ENCODE measurements around the gene PGPEP1. TPM values are rescaled to one million over a fixed set of nuclear protein-coding genes. Genes with fewer than 3 reads are reported as not detected.
A peak's percentile ranks its signal among the peaks of the same experiment; 100 is the strongest.

PGPEP1 gene
- polyA plus RNA-seq, 3 donors: 10.3 to 25.1 (median 10.3) TPM

DNA sequence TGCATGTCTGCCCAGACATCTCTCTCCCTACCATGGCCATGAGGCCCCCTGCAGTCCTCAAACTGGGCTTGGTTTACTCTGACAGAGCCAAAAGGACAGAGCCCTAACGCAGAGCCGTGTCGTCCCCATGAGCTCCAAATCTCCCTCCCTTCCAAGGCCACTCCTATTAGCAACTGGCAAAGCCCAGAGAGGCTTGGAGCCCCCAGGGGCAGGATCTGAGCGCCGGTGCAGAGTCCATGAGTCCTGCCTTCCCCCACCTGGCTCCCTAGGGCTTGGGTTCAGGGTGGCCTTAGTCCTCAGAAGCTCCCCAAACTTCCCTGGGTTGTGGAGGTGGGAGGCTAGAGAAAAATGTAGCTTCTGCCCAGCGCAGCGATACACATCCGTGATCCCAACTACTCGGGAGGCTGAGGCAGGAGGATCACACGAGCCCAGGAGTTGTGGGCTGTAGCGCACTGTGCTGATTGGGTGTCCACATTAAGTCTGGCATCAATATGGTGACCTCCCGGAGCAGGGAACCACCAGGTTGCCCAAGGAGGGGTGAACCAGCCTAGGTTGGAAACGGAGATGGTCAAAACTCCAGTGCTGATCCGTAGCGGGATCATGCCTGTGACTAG is 7.4 kb upstream of the PGPEP1 start:
- 92% methylated on average over 13 of the region's 15 CpGs for WGBS (ENCODE audit: insufficient coverage)
- Mint-ChIP-seq H3K9me3 (peaks cover 0 to 3% (median 0%) of the 10 kb centered on the region in 7 donors), H3K4me1 (peaks cover 22% of the 10 kb centered on the region), H3K4me3 (no peak overlapping the region), H3K27ac (no peak overlapping the region), H3K27me3 (ENCODE audit: low read depth in 3 of 3) (peaks cover 2 to 10% (median 2%) of the 10 kb centered on the region in 3 donors), H3K36me3 (no peaks in the 10 kb centered on the region)
- Histone ChIP-seq H3K4me3 (replicated peaks in 1 of 3; ENCODE audit: low read depth in 2 of 3, low read length in 3 of 3) (no peak overlapping the region), H3K79me2 (ENCODE audit: insufficient read depth, low read length) (no peaks in the 10 kb centered on the region), H2AFZ (ENCODE audit: insufficient read depth, low read depth, low read length, poor library complexity, severe bottlenecking) (no peak overlapping the region), H4K20me1 (ENCODE audit: insufficient read depth, low read length) (no peaks in the 10 kb centered on the region), H3K9ac (ENCODE audit: insufficient read depth, low read length, poor library complexity, severe bottlenecking) (no peak overlapping the region), H3K27me3 (ENCODE audit: control insufficient read depth in 2 of 2, insufficient read depth in 2 of 2, low read length in 2 of 2) (no peaks in the 10 kb centered on the region), H3K9me3 (replicated peaks in 1 of 2; ENCODE audit: control insufficient read depth in 1 of 2, insufficient read depth in 1 of 2, low read length in 2 of 2) (no peaks in the 10 kb centered on the region), H3K27ac (ENCODE audit: low read depth in 1 of 2, low read length in 2 of 2) (no peak overlapping the region), H3K4me1 (ENCODE audit: control insufficient read depth in 1 of 2, insufficient read depth in 2 of 2, low read length in 2 of 2) (peaks cover 25 to 28% of the 10 kb centered on the region in 2 donors), H3K4me2 (replicated peaks; ENCODE audit: extremely low read depth, low read length, poor library complexity, severe bottlenecking) (no peak overlapping the region), H3K36me3 (replicated peaks in 1 of 2; ENCODE audit: control insufficient read depth in 1 of 2, insufficient read depth in 2 of 2, low read length in 2 of 2) (no peaks in the 10 kb centered on the region)
- peak in 1 of 3 donors; percentile 0 for DNase-seq
- TF ChIP-seq, protein P1, sequence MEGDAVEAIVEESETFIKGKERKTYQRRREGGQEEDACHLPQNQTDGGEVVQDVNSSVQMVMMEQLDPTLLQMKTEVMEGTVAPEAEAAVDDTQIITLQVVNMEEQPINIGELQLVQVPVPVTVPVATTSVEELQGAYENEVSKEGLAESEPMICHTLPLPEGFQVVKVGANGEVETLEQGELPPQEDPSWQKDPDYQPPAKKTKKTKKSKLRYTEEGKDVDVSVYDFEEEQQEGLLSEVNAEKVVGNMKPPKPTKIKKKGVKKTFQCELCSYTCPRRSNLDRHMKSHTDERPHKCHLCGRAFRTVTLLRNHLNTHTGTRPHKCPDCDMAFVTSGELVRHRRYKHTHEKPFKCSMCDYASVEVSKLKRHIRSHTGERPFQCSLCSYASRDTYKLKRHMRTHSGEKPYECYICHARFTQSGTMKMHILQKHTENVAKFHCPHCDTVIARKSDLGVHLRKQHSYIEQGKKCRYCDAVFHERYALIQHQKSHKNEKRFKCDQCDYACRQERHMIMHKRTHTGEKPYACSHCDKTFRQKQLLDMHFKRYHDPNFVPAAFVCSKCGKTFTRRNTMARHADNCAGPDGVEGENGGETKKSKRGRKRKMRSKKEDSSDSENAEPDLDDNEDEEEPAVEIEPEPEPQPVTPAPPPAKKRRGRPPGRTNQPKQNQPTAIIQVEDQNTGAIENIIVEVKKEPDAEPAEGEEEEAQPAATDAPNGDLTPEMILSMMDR (IDR thresholded peaks at IDR 0.05): no peak
- intact Hi-C loops (cut with micrococcal nuclease): no loop called here

DNA sequence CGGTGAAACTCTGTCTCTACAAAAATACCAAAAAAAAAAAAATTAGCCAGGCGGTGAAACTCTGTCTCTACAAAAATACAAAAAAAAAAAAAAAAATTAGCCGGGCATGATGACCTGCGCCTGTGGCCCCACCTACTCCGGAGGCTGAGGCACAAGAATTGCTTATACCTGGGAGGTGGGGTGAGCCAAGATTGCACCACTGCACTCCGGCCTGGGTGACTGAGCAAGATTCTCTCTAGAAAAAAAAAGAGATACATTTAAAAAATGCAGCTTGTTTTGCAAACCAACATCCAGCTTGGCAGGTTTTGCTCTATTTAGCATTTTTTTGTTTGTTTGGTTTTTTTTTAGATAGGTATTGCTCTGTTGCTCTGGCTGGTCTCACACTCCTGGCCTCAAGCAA is 6.7 kb upstream of the PGPEP1 start:
- Histone ChIP-seq H2AFZ (ENCODE audit: insufficient read depth, low read depth, low read length, poor library complexity, severe bottlenecking) (no peak overlapping the region), H3K27me3 (ENCODE audit: control insufficient read depth in 2 of 2, insufficient read depth in 2 of 2, low read length in 2 of 2) (no peaks in the 10 kb centered on the region), H3K36me3 (replicated peaks in 1 of 2; ENCODE audit: control insufficient read depth in 1 of 2, insufficient read depth in 2 of 2, low read length in 2 of 2) (no peaks in the 10 kb centered on the region), H3K27ac (ENCODE audit: low read depth in 1 of 2, low read length in 2 of 2) (no peak overlapping the region), H3K4me2 (replicated peaks; ENCODE audit: extremely low read depth, low read length, poor library complexity, severe bottlenecking) (no peak overlapping the region), H3K4me1 (ENCODE audit: control insufficient read depth in 1 of 2, insufficient read depth in 2 of 2, low read length in 2 of 2) (peaks cover 19 to 23% of the 10 kb centered on the region in 2 donors), H4K20me1 (ENCODE audit: insufficient read depth, low read length) (no peaks in the 10 kb centered on the region), H3K9ac (ENCODE audit: insufficient read depth, low read length, poor library complexity, severe bottlenecking) (no peak overlapping the region), H3K9me3 (replicated peaks in 1 of 2; ENCODE audit: control insufficient read depth in 1 of 2, insufficient read depth in 1 of 2, low read length in 2 of 2) (no peaks in the 10 kb centered on the region), H3K79me2 (ENCODE audit: insufficient read depth, low read length) (no peaks in the 10 kb centered on the region), H3K4me3 (replicated peaks in 1 of 3; ENCODE audit: low read depth in 2 of 3, low read length in 3 of 3) (no peak overlapping the region)
- no peak overlapping the region for H3K27ac Mint-ChIP-seq
- no peak overlapping the region for H3K4me3 Mint-ChIP-seq
- TF ChIP-seq, protein P1 (IDR thresholded peaks at IDR 0.05): no peak
- no peaks in the 10 kb centered on the region for H3K36me3 Mint-ChIP-seq
- DNase-seq: no peak
- intact Hi-C loops (cut with micrococcal nuclease): no loop called here
- no CpG with 5 or more reads among the region's 6 CpGs for WGBS (ENCODE audit: insufficient coverage)
- peaks cover 2 to 12% (median 2%) of the 10 kb centered on the region in 3 donors for H3K27me3 Mint-ChIP-seq (ENCODE audit: low read depth in 3 of 3)
- H3K9me3 Mint-ChIP-seq: peaks cover 0 to 3% (median 0%) of the 10 kb centered on the region in 7 donors
- H3K4me1 Mint-ChIP-seq: peaks cover 21% of the 10 kb centered on the region

All from CD14-positive monocyte (primary cell).